Spinal cord (tissue), 10 donors: ENCODE data around the gene NEK10. TPM values are rescaled to one million over a fixed set of nuclear protein-coding genes. Genes with fewer than 3 reads are reported as not detected.

ENCODE experiments used
- DNase-seq, 6 donors: peaks; one replicate each; pipeline versions ENCODE4 v3.0.0 to v3.0.0-alpha.2; 2013 to 2015; ENCODE audit warnings: low spot score in 6 of 6, low read depth in 4 of 6
- H3K27ac ChIP-seq: one replicate; pipeline ENCODE4 v1.5.1; 2013; ENCODE audit warnings: low read depth, low read length, control low read depth
- H3K27me3 ChIP-seq: one replicate; pipeline ENCODE4 v1.6.1; 2013; ENCODE audit warnings: low read length; ENCODE audit not compliant: control insufficient read depth, insufficient read depth
- H3K36me3 ChIP-seq: one replicate; pipeline ENCODE4 v1.6.1; 2013; ENCODE audit warnings: low read length; ENCODE audit not compliant: control insufficient read depth, insufficient read depth
- H3K4me1 ChIP-seq: one replicate; pipeline ENCODE4 v1.6.1; 2013; ENCODE audit warnings: low read length; ENCODE audit not compliant: control insufficient read depth, insufficient read depth
- H3K4me3 ChIP-seq: one replicate; pipeline ENCODE4 v1.5.1; 2013; ENCODE audit warnings: low read depth, low read length, control low read depth
- H3K9me3 ChIP-seq: one replicate; pipeline ENCODE4 v1.6.1; 2013; ENCODE audit warnings: low read length; ENCODE audit not compliant: control insufficient read depth, insufficient read depth
- WGBS: methylation state at CpG from one replicate; pipeline ENCODE4 v1.1.5; 2013; ENCODE audit warnings: missing lambda C conversion rate; ENCODE audit not compliant: insufficient coverage; 5-methylcytosine and 5-hydroxymethylcytosine counted together
- polyA plus RNA-seq, 2 donors: library from polyadenylated mRNA; unstranded; fragments of 120-200 nt; gene quantifications; one replicate each; pipeline ENCODE4 v1.2.1, GENCODE V29; 2013; ENCODE audit not compliant: insufficient read length in 2 of 2
- total RNA-seq, 2 donors: library from RNA; depleted of rRNA in 1 of 2; stranded (reverse); fragments of 120-200 nt in 1 of 2; fragments of >200 nt in 1 of 2; gene quantifications; one replicate each; pipeline versions ENCODE4 v1.2.3 to v1.2.4, GENCODE V29; 2013 to 2014
- donor health status: healthy.

NEK10 gene
- total and polyA plus RNA-seq, 4 donors = 6.1 to 33.1 (median 10.6) TPM

- no peaks in the 10 kb centered on the region for H3K9me3 ChIP-seq
- DNase-seq = peak in 1 of 6 donors; percentile 61
- no peak overlapping the region for H3K4me3 ChIP-seq
- H3K27me3 ChIP-seq = no peaks in the 10 kb centered on the region
- H3K27ac ChIP-seq = no peak overlapping the region
- no peaks in the 10 kb centered on the region for H3K4me1 ChIP-seq
- no peaks in the 10 kb centered on the region for H3K36me3 ChIP-seq
- WGBS = 83% methylated on average over 1 of the region's 1 CpG
Observed at GRCh38 chr3:27219127-27219845, 149.9 kb downstream of the NEK10 start.

DNA sequence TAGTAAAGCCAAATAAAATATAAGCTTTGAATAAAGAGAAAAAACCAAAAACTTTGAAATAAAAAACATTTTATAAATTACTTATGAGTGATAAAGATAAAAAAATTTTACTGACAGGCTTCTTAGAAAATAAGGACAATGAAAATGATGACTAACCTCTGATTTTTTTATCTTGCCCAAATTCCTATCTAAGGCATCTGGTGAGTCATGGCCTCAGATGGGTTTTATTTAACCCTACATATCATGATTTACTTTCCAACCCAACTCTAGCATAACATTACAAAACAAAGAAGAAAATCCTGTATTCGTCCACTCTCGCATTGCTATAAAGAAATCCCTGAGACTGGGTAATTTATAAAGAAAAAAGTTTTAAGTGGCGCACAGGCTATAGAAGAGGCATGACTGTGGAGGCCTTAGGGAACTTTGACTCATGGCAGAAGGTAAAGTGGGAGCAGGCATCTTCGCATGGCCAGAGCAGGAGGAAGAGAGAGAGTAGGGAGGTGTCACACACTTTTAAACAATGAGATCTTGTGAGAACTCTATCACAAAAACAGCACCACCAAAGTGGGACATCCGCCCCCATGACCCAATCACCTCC is 152.1 kb downstream of the NEK10 start:
- DNase-seq = no peak
- no peaks in the 10 kb centered on the region for H3K27me3 ChIP-seq
- no peak overlapping the region for H3K27ac ChIP-seq
- no peak overlapping the region for H3K4me3 ChIP-seq
- 90% methylated on average over 2 of the region's 5 CpGs for WGBS
- H3K36me3 ChIP-seq = no peaks in the 10 kb centered on the region
- H3K9me3 ChIP-seq = no peaks in the 10 kb centered on the region
- no peaks in the 10 kb centered on the region for H3K4me1 ChIP-seq

DNA sequence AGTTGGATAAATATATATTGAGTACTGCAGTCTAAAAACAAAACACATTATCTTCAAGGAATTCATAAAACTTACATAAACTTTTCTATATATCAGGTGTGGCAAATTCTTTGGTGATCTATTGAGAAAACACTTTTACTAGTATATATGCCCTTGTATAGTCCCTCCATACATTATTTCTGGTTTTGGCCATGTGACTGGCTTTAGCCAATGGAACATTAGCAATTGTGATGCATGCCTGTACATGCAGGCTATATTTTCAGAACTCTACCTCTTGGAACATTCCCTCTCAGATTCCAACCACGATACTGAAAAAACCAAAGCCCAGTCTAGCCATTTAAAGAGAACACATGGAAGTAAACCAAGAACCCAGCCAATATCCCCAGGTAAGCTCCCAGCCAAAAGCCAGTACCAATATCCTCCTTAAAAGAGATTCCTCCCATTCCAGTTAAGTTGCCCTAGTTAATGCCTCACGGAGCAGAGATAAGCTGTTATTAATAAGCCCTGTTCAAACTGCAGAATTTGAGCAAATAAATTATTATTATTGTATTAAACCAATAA is 152.8 kb downstream of the NEK10 start:
- Histone ChIP-seq H3K4me1 (no peaks in the 10 kb centered on the region), H3K4me3 (no peak overlapping the region), H3K36me3 (no peaks in the 10 kb centered on the region), H3K9me3 (no peaks in the 10 kb centered on the region), H3K27me3 (no peaks in the 10 kb centered on the region), H3K27ac (no peak overlapping the region)
- WGBS = 100% methylated on average over 1 of the region's 2 CpGs
- no peak for DNase-seq

- Histone ChIP-seq H3K36me3 (no peaks in the 10 kb centered on the region), H3K9me3 (no peaks in the 10 kb centered on the region), H3K27me3 (no peaks in the 10 kb centered on the region), H3K4me3 (no peak overlapping the region), H3K4me1 (no peaks in the 10 kb centered on the region), H3K27ac (no peak overlapping the region)
- DNase-seq = no peak
- no CpG with 5 or more reads among the region's 5 CpGs for WGBS
Observed at GRCh38 chr3:27213450-27213849, 155.7 kb downstream of the NEK10 start.

DNA sequence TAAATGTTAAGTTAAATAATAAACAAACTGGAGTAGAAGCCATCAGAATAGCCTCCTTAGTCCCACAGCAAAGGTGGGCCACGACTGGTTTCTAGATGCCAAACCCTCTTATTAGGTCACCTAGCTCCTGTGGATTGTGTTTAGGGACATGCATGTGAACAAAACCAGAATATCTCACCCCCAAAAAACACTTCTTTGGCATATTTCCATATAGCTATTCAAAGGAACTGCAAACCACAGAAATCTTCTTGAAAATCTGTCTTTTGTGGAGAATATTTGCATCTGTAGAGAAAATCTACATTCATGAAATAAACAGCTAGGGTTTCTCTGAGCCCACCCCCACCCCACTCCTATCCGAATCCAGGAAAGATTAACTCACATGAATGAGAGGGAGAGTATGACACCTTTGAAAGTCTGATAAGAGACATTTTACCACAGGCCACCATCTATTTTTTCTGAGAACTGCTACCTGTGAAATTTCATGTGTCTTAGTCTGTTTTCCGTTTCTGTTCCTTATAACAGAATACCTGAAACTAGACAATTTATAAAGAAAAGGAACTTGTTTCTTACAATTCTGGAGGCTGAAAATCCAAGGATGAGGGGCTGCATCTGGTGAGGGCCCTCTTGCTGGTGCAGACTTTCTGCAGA is 159.4 kb downstream of the NEK10 start:
- no CpG with 5 or more reads among the region's 3 CpGs for WGBS

DNA sequence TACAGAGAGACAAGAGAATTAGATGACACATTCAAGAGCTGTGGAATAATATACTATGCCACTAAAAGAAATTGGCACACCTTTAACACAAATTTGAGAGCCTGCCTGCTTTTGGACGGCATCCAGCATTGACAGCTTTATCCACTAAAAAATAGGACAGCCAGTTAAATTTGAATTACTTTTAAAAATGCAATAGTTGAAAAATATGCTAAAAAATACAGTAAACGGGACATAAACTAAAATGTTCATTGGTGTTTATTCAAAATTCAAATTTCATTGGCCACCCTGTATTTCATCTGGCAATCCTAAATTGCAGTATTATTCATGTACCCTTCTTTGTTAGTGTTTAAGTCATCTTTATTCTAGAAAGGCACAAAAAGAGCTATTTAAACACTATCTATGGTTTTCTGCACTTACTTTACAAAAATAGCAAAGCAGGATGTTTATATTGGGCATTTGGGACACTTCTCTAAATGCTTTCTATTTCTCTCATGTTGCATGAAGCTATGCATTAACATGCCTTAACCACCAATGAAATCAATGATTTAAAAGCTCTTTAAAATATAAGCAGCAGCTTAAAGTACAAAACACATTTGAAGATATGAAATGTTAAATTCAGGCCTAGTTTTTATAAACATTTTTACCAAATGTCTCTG is 160.1 kb downstream of the NEK10 start:
- no CpG with 5 or more reads among the region's 2 CpGs for WGBS
- H3K27me3 ChIP-seq = no peaks in the 10 kb centered on the region
- no peak overlapping the region for H3K27ac ChIP-seq
- no peaks in the 10 kb centered on the region for H3K9me3 ChIP-seq
- H3K4me3 ChIP-seq = no peak overlapping the region
- no peaks in the 10 kb centered on the region for H3K4me1 ChIP-seq
- peak in 2 of 6 donors; percentile 55 to 86 for DNase-seq
- H3K36me3 ChIP-seq = no peaks in the 10 kb centered on the region

More for the DNA sequence above, 159.4 kb downstream of the NEK10 start:
- Histone ChIP-seq H3K27ac (no peak overlapping the region), H3K4me1 (no peaks in the 10 kb centered on the region), H3K36me3 (no peaks in the 10 kb centered on the region), H3K4me3 (no peak overlapping the region), H3K27me3 (no peaks in the 10 kb centered on the region), H3K9me3 (no peaks in the 10 kb centered on the region)
- no peak for DNase-seq

GRCh38 chr3:27202959-27203358 is 166.2 kb downstream of the NEK10 start:
- no peak for DNase-seq
- no peak overlapping the region for H3K4me3 ChIP-seq
- H3K36me3 ChIP-seq = no peaks in the 10 kb centered on the region
- H3K27ac ChIP-seq = no peak overlapping the region
- H3K4me1 ChIP-seq = no peaks in the 10 kb centered on the region
- H3K9me3 ChIP-seq = no peaks in the 10 kb centered on the region
- 100% methylated on average over 1 of the region's 1 CpG for WGBS
- H3K27me3 ChIP-seq = no peaks in the 10 kb centered on the region

DNA sequence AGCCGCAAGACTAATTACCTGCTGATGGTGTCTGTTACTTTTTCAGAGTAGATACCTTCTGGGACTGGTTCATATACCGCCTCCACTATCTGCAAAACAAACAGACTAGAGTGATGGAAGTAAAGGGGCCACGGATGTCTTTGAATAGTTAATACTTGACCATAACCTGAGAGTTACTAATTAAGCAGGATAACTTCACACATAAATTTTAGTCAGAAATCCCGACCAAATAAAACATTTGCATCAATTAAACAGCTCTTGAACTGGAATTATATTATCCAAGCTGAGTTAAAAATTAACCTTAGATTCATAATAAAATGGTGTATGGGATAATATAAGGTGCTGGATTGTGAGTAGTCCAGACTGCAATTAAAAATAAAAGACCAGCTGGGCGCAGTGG is 167.7 kb downstream of the NEK10 start:
- no peak for DNase-seq
- Histone ChIP-seq H3K9me3 (no peaks in the 10 kb centered on the region), H3K27ac (no peak overlapping the region), H3K4me3 (no peak overlapping the region), H3K4me1 (no peaks in the 10 kb centered on the region), H3K36me3 (no peaks in the 10 kb centered on the region), H3K27me3 (no peaks in the 10 kb centered on the region)
- 100% methylated on average over 1 of the region's 5 CpGs for WGBS

DNA sequence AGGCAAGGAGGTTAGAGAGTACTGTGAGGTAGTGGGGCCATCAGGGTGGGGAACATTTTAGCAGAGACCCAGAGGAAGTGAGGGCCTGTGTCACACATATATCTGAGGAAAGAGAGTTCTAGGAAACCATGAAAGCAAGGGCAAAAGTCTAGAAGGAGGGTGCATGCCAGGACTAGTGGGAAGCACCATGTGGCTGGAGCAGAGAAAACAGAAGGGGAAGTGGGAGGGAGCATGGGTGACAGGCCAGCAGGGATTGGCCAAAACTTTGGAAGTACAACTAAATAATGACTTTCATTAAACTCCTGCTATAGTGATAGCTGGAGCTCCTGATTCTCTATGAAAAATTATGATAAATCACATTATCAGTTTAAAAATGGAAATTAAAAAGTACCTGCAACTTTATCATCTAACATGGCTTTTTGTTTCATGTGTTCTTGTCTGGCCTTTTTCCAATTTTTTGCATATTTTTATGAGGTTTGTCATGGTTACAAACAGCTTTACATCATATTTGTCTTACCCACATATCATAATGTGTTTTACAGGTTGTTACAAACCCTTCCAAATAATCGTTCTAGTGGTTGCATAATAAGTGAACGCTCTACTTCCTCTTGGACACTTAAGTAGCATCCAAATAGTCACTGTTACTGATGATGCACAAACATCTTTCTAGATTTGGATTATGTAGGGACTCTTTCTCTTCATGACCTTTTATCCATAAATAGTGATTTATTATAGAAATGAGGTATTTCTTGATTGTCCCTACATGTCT is 168.3 kb downstream of the NEK10 start:
- no peak overlapping the region for H3K27ac ChIP-seq
- H3K9me3 ChIP-seq = no peaks in the 10 kb centered on the region
- DNase-seq = no peak
- WGBS = no CpG with 5 or more reads among the region's 2 CpGs
- H3K27me3 ChIP-seq = no peaks in the 10 kb centered on the region
- H3K36me3 ChIP-seq = no peaks in the 10 kb centered on the region
- no peaks in the 10 kb centered on the region for H3K4me1 ChIP-seq
- H3K4me3 ChIP-seq = no peak overlapping the region
